ENCODE data around the gene RECQL5. TPM values are rescaled to one million over a fixed set of nuclear protein-coding genes. Genes with fewer than 3 reads are reported as not detected.

The RECQL5 gene
- polyA plus RNA-seq, 1 of the 3 experiments (the other 2 are of a cell fraction) = 25.3 TPM

DNA sequence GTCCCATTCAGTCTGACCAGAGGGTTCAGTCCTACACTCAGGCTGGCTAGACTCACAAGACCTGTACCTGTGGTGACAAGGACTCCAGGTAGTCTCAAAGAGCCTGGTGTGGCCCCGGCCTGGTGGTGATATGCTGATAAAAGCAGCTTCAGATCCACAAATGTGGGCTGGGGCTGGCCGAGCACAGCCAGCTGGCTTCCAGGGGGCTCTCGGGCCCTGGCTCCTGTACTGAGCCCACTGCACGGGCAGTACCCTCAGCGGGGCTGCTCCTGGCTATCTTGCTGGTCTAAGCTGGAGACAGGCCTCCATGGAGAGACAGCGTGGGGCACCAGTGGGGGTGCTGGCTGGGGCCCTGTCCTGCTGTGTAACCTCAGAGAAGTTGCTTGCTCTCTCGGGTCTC, 29.4 kb downstream of the RECQL5 start (continued):
- TF ChIP-seq MXI1 (IDR thresholded peaks at IDR 0.05; ENCODE audit: low read depth, low read length) (no peak), FOXM1 (IDR thresholded peaks at IDR 0.05; ENCODE audit: low read depth) (no peak), CTCF (IDR thresholded peaks at IDR 0.05) (no peak), TCF12 (IDR thresholded peaks at IDR 0.05) (no peak), TAF1 (IDR thresholded peaks at IDR 0.05; ENCODE audit: borderline replicate concordance, low read depth, low read length) (no peak), GATA2 (CRISPR knock-in tag; IDR thresholded peaks at IDR 0.05) (no peak)

GRCh38 chr17:75637143-75637538, 29.8 kb downstream of the RECQL5 start:
- TF ChIP-seq, protein P1, sequence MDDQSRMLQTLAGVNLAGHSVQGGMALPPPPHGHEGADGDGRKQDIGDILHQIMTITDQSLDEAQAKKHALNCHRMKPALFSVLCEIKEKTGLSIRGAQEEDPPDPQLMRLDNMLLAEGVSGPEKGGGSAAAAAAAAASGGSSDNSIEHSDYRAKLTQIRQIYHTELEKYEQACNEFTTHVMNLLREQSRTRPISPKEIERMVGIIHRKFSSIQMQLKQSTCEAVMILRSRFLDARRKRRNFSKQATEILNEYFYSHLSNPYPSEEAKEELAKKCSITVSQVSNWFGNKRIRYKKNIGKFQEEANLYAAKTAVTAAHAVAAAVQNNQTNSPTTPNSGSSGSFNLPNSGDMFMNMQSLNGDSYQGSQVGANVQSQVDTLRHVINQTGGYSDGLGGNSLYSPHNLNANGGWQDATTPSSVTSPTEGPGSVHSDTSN (IDR thresholded peaks at IDR 0.05) = no peak
- TF ChIP-seq SIN3A (IDR thresholded peaks at IDR 0.05; ENCODE audit: borderline replicate concordance, low read depth, low read length) = no peak
- no peak for TF ChIP-seq NFIC (IDR thresholded peaks at IDR 0.05; ENCODE audit: borderline replicate concordance)
- TF ChIP-seq CTCF (IDR thresholded peaks at IDR 0.05) = no peak
- TF ChIP-seq MAX (IDR thresholded peaks at IDR 0.05; ENCODE audit: low read depth) = no peak
- TF ChIP-seq RXRA (IDR thresholded peaks at IDR 0.05; ENCODE audit: borderline replicate concordance, low read depth) = no peak
- TF ChIP-seq, protein P2, sequence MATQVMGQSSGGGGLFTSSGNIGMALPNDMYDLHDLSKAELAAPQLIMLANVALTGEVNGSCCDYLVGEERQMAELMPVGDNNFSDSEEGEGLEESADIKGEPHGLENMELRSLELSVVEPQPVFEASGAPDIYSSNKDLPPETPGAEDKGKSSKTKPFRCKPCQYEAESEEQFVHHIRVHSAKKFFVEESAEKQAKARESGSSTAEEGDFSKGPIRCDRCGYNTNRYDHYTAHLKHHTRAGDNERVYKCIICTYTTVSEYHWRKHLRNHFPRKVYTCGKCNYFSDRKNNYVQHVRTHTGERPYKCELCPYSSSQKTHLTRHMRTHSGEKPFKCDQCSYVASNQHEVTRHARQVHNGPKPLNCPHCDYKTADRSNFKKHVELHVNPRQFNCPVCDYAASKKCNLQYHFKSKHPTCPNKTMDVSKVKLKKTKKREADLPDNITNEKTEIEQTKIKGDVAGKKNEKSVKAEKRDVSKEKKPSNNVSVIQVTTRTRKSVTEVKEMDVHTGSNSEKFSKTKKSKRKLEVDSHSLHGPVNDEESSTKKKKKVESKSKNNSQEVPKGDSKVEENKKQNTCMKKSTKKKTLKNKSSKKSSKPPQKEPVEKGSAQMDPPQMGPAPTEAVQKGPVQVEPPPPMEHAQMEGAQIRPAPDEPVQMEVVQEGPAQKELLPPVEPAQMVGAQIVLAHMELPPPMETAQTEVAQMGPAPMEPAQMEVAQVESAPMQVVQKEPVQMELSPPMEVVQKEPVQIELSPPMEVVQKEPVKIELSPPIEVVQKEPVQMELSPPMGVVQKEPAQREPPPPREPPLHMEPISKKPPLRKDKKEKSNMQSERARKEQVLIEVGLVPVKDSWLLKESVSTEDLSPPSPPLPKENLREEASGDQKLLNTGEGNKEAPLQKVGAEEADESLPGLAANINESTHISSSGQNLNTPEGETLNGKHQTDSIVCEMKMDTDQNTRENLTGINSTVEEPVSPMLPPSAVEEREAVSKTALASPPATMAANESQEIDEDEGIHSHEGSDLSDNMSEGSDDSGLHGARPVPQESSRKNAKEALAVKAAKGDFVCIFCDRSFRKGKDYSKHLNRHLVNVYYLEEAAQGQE (IDR thresholded peaks at IDR 0.05; ENCODE audit: low read depth, low read length) = no peak
- no peak for TF ChIP-seq NRF1 (IDR thresholded peaks at IDR 0.05; ENCODE audit: low read depth, low read length)
- no peak for TF ChIP-seq TEAD4 (IDR thresholded peaks at IDR 0.05; ENCODE audit: borderline replicate concordance, insufficient read depth)
- TF ChIP-seq SMC3 (IDR thresholded peaks at IDR 0.05; ENCODE audit: low read depth, low read length) = no peak
- TF ChIP-seq JUND (IDR thresholded peaks at IDR 0.05) = no peak
- TF ChIP-seq EZH2phosphoT487 (IDR thresholded peaks at IDR 0.05; ENCODE audit: borderline replicate concordance, low read depth) = no peak
- Histone ChIP-seq H3K4me3 (ENCODE audit: low read depth in 2 of 2, low read length in 1 of 2) (no peak overlapping the region), H3K79me2 (ENCODE audit: insufficient read depth) (no peaks in the 10 kb centered on the region), H2AFZ (ENCODE audit: low read depth) (no peak overlapping the region), H3K9me3 (no peaks in the 10 kb centered on the region), H3K9ac (no peak overlapping the region), H3F3A (replicated peaks; ENCODE audit: insufficient read depth) (peaks cover 3% of the 10 kb centered on the region), H3K27me3 (ENCODE audit: insufficient read depth) (no peaks in the 10 kb centered on the region), H3K4me1 (ENCODE audit: control insufficient read depth in 1 of 2, insufficient read depth in 2 of 2, low read depth in 1 of 2, low read length in 1 of 2) (peaks cover 12 to 15% of the 10 kb centered on the region in 2 experiments; a peak in 3 of 4 replicates), H3K36me3 (replicated peaks in 1 of 2; ENCODE audit: control insufficient read depth in 1 of 2, insufficient read depth in 2 of 2, low read length in 1 of 2) (peaks cover 0 to 36% of the 10 kb centered on the region in 2 experiments), H4K20me1 (ENCODE audit: insufficient read depth) (peaks cover 18% of the 10 kb centered on the region), H3K4me2 (no peak overlapping the region), H3K27ac (ENCODE audit: low read depth in 2 of 2, low read length in 1 of 2) (no peak overlapping the region), H3K9me2 (no peaks in the 10 kb centered on the region)
- DNase-seq = no peak
- ChIA-PET CTCF (interaction anchor here (0.7 to 37.9 kb wide), 7 partner anchors 10 to 114 kb away, joined by 3 to 1370 read pairs (median 10); partner anchors contain the start of genes GALK1, RECQL5, SAP30BP and SMIM5), POLR2A (interaction anchor here (1.1 kb wide), 1 partner anchor 24 kb away, joined by 4 read pairs; no protein-coding TSS in a partner anchor)
- 86% methylated on average over 13 of the region's 13 CpGs for WGBS (ENCODE audit: low lambda C conversion rate)
